ENCODE data around the gene G6PC3.

Gene G6PC3

DNA sequence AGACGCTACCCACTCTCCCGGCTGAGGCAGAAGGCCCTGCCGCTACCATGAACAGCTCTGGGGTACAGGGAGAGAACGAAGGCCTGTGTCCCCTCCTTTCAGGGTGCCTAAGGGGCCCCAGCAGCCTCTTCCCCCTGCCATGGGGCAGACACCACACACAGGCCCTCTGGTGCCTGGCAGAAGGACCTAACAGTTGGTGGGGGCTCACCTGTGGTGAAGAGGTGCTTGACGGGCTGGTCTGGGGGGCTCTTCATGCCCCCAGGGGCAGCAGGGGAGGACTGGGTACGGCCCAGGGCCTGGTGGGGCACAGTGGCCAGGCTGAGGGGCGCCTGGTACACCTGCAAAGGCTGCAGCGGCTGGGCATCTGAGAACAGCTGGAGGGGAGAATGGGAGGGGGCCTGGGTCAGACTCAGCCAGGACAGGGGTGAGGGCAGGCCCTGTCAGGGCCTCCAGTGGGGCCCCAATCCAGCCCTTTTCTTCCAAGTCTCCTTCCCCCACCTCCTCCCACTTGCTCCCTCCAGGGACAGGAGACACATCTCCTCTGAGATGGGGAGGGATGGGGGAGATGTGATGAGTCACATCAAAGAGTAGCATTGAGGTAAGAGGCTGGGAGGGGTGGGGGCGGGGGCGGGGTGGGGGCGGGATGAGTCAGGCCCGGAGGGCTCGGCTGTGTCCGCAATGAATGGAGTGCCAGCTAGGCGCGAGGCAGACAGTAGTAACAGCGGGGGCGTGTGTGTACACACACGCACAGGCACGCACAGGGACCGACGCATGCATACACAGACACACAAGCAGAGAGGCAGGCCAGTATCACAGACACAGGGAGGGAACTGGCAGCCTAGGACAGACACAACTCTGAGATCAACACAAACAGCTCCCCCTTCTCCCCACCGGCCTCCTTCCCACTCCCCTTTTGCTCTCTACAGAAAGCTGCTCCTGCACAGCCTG is 16.1 kb downstream of the G6PC3 start:
- Histone ChIP-seq H3K9me3 (no peaks in the 10 kb centered on the region), H3K27ac (peak overlapping the region; percentile 39 to 51), H3K4me1 (peaks cover 0 to 10% (median 4%) of the 10 kb centered on the region in 4 donors), H3K36me3 (peaks cover 88 to 98% (median 96%) of the 10 kb centered on the region in 3 donors), H3K27me3 (no peaks in the 10 kb centered on the region), H3K4me3 (no peak overlapping the region)
- no peak for DNase-seq
- TF ChIP-seq, protein P1, sequence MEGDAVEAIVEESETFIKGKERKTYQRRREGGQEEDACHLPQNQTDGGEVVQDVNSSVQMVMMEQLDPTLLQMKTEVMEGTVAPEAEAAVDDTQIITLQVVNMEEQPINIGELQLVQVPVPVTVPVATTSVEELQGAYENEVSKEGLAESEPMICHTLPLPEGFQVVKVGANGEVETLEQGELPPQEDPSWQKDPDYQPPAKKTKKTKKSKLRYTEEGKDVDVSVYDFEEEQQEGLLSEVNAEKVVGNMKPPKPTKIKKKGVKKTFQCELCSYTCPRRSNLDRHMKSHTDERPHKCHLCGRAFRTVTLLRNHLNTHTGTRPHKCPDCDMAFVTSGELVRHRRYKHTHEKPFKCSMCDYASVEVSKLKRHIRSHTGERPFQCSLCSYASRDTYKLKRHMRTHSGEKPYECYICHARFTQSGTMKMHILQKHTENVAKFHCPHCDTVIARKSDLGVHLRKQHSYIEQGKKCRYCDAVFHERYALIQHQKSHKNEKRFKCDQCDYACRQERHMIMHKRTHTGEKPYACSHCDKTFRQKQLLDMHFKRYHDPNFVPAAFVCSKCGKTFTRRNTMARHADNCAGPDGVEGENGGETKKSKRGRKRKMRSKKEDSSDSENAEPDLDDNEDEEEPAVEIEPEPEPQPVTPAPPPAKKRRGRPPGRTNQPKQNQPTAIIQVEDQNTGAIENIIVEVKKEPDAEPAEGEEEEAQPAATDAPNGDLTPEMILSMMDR (IDR thresholded peaks at IDR 0.05), result no peak
- intact Hi-C loops (cut with DNase I; ENCODE audit: low total_unique reads), result no loop called here

DNA sequence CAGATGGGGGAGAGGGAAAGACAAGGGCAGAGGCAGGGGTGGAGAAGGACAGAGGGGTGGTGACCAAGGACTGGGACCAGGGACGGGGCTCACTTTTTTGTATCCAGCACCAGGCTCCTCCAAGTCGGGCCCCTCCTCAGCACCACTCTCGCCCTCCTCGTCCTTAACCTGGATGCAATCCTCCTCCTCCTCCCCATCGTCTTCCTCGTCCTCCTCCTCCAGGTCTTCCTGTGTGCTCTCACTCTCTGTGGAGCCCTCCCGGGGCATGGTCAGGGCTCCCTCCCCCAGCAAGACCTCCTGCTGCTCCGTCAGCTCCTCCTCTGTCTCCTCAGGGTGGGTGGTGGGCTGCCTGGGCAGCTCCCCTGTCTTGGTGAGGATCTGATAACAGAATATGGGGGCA is 16.8 kb downstream of the G6PC3 start:
- no peak overlapping the region for H3K4me3 ChIP-seq
- TF ChIP-seq, protein P1 (IDR thresholded peaks at IDR 0.05), result no peak
- peak overlapping the region; percentile 16 for H3K27ac ChIP-seq
- peaks cover 0 to 10% (median 4%) of the 10 kb centered on the region in 4 donors for H3K4me1 ChIP-seq
- no peaks in the 10 kb centered on the region for H3K27me3 ChIP-seq
- peaks cover 88 to 98% (median 96%) of the 10 kb centered on the region in 3 donors for H3K36me3 ChIP-seq
- intact Hi-C loops (cut with DNase I; ENCODE audit: low total_unique reads), result no loop called here
- DNase-seq, result no peak
- H3K9me3 ChIP-seq, result no peaks in the 10 kb centered on the region

DNA sequence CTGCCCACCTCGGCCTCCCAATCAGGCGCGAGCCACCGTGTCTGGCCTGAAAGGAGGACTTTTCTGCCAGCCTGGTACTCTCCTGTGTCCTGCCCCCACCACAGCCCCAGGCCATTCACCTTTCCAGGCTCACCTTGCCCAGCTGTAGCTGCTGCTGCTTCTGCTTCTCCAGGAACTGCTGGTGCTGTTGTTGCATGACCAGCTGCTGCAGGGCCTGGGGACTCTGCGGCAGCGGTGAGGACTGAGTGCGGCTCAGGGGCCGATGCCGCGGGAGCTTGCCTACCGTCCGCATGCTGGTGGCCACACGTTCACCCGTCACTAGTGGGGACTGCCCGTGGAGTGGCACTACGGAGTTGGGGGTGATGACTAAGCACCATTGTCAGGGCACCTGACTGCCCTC is 17.7 kb downstream of the G6PC3 start:
- TF ChIP-seq, protein P1 (IDR thresholded peaks at IDR 0.05), result no peak
- Histone ChIP-seq H3K36me3 (peaks cover 88 to 98% (median 96%) of the 10 kb centered on the region in 3 donors), H3K27ac (no peak overlapping the region), H3K4me3 (no peak overlapping the region), H3K9me3 (no peaks in the 10 kb centered on the region), H3K4me1 (peaks cover 0 to 10% (median 4%) of the 10 kb centered on the region in 4 donors), H3K27me3 (no peaks in the 10 kb centered on the region)
- intact Hi-C loops (cut with DNase I; ENCODE audit: low total_unique reads), result no loop called here
- DNase-seq, result no peak

DNA sequence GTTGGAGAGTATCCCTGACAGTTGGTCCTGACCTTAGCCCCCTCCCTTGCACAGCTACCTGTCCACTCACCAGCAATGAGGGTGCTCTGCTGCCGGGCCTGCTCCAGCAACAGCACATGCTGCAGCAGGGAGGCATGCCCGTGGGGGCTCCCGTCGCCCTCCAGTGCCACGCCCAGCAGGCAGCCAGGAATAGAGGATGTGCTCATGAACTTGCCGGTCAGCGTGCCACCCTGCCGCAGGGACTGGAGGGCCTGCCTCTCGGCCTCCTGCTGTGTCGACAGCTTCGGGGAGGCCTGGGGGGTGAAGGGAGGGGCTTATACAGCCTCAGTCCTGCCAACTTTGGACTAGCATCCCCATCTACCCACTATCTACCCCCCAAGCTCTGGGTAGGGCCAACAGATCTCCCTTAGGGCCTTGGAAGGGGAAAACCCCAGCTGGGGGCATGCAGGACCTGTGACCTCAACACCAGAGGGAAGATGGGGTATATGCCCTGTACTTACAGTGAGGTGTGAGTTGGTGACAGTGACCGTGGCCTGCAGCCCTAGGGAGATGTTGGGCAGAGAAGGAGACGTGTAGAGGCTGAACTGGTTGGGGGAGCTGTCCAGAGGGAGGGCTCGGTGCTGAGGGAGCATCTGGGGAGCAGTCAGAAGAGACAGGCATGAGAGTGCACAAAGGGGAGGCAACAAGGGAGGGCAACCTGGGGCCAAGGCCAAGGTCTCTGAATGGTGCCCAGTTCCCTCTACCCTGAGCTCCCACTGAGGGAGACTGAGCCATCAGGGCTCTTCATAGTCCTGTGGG is 20.9 kb downstream of the G6PC3 start:
- TF ChIP-seq, protein P1 (IDR thresholded peaks at IDR 0.05), result no peak
- H3K27me3 ChIP-seq, result no peaks in the 10 kb centered on the region
- H3K4me1 ChIP-seq, result peaks cover 4 to 24% (median 22%) of the 10 kb centered on the region in 4 donors
- intact Hi-C loops (cut with DNase I; ENCODE audit: low total_unique reads), result no loop called here
- DNase-seq, result no peak
- no peak overlapping the region for H3K27ac ChIP-seq
- H3K9me3 ChIP-seq, result no peaks in the 10 kb centered on the region
- H3K4me3 ChIP-seq, result no peak overlapping the region
- H3K36me3 ChIP-seq, result peaks cover 67 to 73% (median 72%) of the 10 kb centered on the region in 3 donors

DNA sequence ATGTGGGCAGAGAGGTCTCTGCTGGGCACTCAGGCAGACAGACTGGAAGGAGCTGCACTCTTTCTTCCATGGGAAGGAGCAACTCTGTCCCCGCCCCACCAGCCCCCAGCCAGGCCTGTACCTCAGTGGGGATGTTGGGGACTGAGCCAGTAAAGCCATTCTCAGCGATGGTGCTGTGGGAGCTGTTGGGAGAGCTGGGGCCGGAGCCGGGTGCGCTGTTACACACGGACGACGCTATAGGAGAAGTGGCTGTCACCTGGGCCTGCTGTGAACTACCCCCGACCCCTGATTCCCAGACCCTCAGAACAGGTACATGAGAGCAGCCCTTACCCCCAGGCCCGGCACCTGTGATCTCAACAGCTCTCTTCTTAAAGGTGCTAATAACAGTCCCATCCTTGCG is 21.5 kb downstream of the G6PC3 start:
- Histone ChIP-seq H3K4me1 (peaks cover 4 to 29% (median 27%) of the 10 kb centered on the region in 4 donors), H3K27me3 (no peaks in the 10 kb centered on the region), H3K36me3 (peaks cover 61 to 67% (median 66%) of the 10 kb centered on the region in 3 donors), H3K9me3 (no peaks in the 10 kb centered on the region), H3K27ac (no peak overlapping the region), H3K4me3 (no peak overlapping the region)
- intact Hi-C loops (cut with DNase I; ENCODE audit: low total_unique reads), result no loop called here
- TF ChIP-seq, protein P1 (IDR thresholded peaks at IDR 0.05), result no peak
- DNase-seq, result no peak

All from tibial artery (tissue), 4 donors.